ENCODE results near the gene TMEM215.

The TMEM215 gene

DNA sequence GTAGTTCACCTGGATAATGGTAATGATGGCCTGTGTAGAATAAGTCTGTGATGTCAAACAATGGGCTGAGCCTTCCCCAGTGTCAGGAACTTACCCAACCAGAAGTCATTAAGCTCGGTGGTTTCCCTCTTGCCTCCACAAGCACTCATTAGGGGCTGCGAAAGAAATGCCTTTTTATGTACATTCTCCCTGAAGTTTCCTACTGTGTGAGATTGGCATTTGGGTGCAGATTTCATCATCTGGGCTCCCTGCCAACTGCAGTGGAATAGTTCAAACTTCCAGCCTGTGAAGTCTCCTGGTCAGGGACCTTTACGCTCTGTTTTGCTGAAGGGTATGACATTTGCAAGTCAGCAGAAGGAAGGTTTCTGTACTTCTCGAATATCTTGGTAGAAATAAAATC is 41.6 kb upstream of the TMEM215 start:
- H3K9me3 ChIP-seq (ENCODE audit: control insufficient read depth, low read length): no peaks in the 10 kb centered on the region
- H2AK5ac ChIP-seq (ENCODE audit: low read length, severe bottlenecking): no peak overlapping the region
- no peaks in the 10 kb centered on the region for H3K27me3 ChIP-seq (ENCODE audit: control insufficient read depth in 1 of 2, insufficient read depth in 1 of 2, low read length in 2 of 2)
- H2BK12ac ChIP-seq (ENCODE audit: low read length in 2 of 2): no peak overlapping the region
- no peak overlapping the region for H4K8ac ChIP-seq (ENCODE audit: low read length)
- no peak overlapping the region for H3K4me2 ChIP-seq (ENCODE audit: low read length, poor library complexity, severe bottlenecking)
- 71% methylated on average over 4 of the region's 4 CpGs for WGBS
- H3K18ac ChIP-seq (ENCODE audit: low read depth in 1 of 2, low read length in 2 of 2): no peak overlapping the region
- no peak overlapping the region for H4K91ac ChIP-seq (ENCODE audit: low read length)
- DNase-seq: no peak
- no peak overlapping the region for H3K4ac ChIP-seq (ENCODE audit: low read depth in 1 of 2, low read length in 2 of 2)
- H3K79me1 ChIP-seq (replicated peaks; ENCODE audit: low read length, poor library complexity, severe bottlenecking): no peaks in the 10 kb centered on the region
- no peaks in the 10 kb centered on the region for H3K4me1 ChIP-seq (ENCODE audit: control insufficient read depth, insufficient read depth, low read depth, low read length)
- H3K9ac ChIP-seq (ENCODE audit: low read length): no peak overlapping the region
- H3K4me3 ChIP-seq (ENCODE audit: insufficient read depth in 1 of 2, low read depth in 1 of 2, low read length in 2 of 2): no peak overlapping the region
- H2BK15ac ChIP-seq (ENCODE audit: low read depth, poor library complexity, severe bottlenecking): no peak overlapping the region
- no peak overlapping the region for H2BK5ac ChIP-seq (ENCODE audit: low read depth, low read length, poor library complexity, severe bottlenecking)
- H3K23ac ChIP-seq (ENCODE audit: low read length in 2 of 2): no peak overlapping the region
- H2AFZ ChIP-seq (ENCODE audit: low read depth, low read length): no peak overlapping the region
- no peaks in the 10 kb centered on the region for H3K36me3 ChIP-seq (ENCODE audit: control insufficient read depth in 1 of 2, insufficient read depth in 2 of 2, low read depth in 1 of 2, low read length in 2 of 2)
- H3K27ac ChIP-seq (ENCODE audit: low read length, poor library complexity, severe bottlenecking): no peak overlapping the region
- H3K14ac ChIP-seq (ENCODE audit: low read length in 2 of 2): no peak overlapping the region
- H2BK120ac ChIP-seq (ENCODE audit: low read depth, low read length): no peak overlapping the region

- 75% methylated on average over 1 of the region's 2 CpGs for WGBS
These were observed 41.0 kb upstream of the TMEM215 start for GRCh38 chr9:32742296-32742695.

DNA sequence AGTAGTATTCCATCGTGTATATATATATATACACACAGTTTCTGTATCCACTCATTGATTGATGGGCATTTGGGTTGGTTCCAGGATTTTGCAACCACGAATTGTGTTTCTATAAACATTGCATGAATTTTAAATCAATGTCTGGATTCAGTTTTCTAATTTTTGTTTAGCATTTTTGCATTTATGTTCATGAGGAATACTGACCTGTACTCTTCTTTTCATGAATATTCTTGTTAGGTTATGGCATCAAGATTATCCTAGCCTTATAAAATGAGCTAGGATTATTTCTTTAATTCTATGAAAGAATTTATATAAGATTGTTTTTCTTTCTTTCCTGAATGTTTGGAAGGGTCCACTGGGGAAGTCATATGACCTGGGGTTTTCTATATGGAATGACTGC is 35.3 kb upstream of the TMEM215 start:
- Histone ChIP-seq H3K14ac (ENCODE audit: low read length in 2 of 2) (no peak overlapping the region), H2BK120ac (ENCODE audit: low read depth, low read length) (no peak overlapping the region), H3K4ac (ENCODE audit: low read depth in 1 of 2, low read length in 2 of 2) (no peak overlapping the region), H2AK5ac (ENCODE audit: low read length, severe bottlenecking) (no peak overlapping the region), H3K23ac (ENCODE audit: low read length in 2 of 2) (no peak overlapping the region), H3K36me3 (ENCODE audit: control insufficient read depth in 1 of 2, insufficient read depth in 2 of 2, low read depth in 1 of 2, low read length in 2 of 2) (no peaks in the 10 kb centered on the region), H4K91ac (ENCODE audit: low read length) (no peak overlapping the region), H3K9me3 (ENCODE audit: control insufficient read depth, low read length) (no peaks in the 10 kb centered on the region), H3K27me3 (ENCODE audit: control insufficient read depth in 1 of 2, insufficient read depth in 1 of 2, low read length in 2 of 2) (no peaks in the 10 kb centered on the region), H3K4me3 (ENCODE audit: insufficient read depth in 1 of 2, low read depth in 1 of 2, low read length in 2 of 2) (no peak overlapping the region), H2AFZ (ENCODE audit: low read depth, low read length) (no peak overlapping the region), H3K18ac (ENCODE audit: low read depth in 1 of 2, low read length in 2 of 2) (no peak overlapping the region), H2BK15ac (ENCODE audit: low read depth, poor library complexity, severe bottlenecking) (no peak overlapping the region), H3K4me2 (ENCODE audit: low read length, poor library complexity, severe bottlenecking) (no peak overlapping the region), H3K4me1 (ENCODE audit: control insufficient read depth, insufficient read depth, low read depth, low read length) (no peaks in the 10 kb centered on the region), H2BK5ac (ENCODE audit: low read depth, low read length, poor library complexity, severe bottlenecking) (no peak overlapping the region), H3K9ac (ENCODE audit: low read length) (no peak overlapping the region), H3K27ac (ENCODE audit: low read length, poor library complexity, severe bottlenecking) (no peak overlapping the region), H3K79me1 (replicated peaks; ENCODE audit: low read length, poor library complexity, severe bottlenecking) (no peaks in the 10 kb centered on the region), H4K8ac (ENCODE audit: low read length) (no peak overlapping the region), H2BK12ac (ENCODE audit: low read length in 2 of 2) (no peak overlapping the region)
- 70% methylated on average over 2 of the region's 2 CpGs for WGBS
- no peak for DNase-seq

More at GRCh38 chr9:32742296-32742695, 41.0 kb upstream of the TMEM215 start:
- H3K14ac ChIP-seq (ENCODE audit: low read length in 2 of 2): no peak overlapping the region
- H3K4ac ChIP-seq (ENCODE audit: low read depth in 1 of 2, low read length in 2 of 2): no peak overlapping the region
- no peaks in the 10 kb centered on the region for H3K36me3 ChIP-seq (ENCODE audit: control insufficient read depth in 1 of 2, insufficient read depth in 2 of 2, low read depth in 1 of 2, low read length in 2 of 2)
- no peak overlapping the region for H3K18ac ChIP-seq (ENCODE audit: low read depth in 1 of 2, low read length in 2 of 2)
- H2AFZ ChIP-seq (ENCODE audit: low read depth, low read length): no peak overlapping the region
- no peak for DNase-seq
- no peak overlapping the region for H2BK5ac ChIP-seq (ENCODE audit: low read depth, low read length, poor library complexity, severe bottlenecking)
- no peak overlapping the region for H2AK5ac ChIP-seq (ENCODE audit: low read length, severe bottlenecking)
- H3K9ac ChIP-seq (ENCODE audit: low read length): no peak overlapping the region
- no peak overlapping the region for H3K4me3 ChIP-seq (ENCODE audit: insufficient read depth in 1 of 2, low read depth in 1 of 2, low read length in 2 of 2)
- H3K4me1 ChIP-seq (ENCODE audit: control insufficient read depth, insufficient read depth, low read depth, low read length): no peaks in the 10 kb centered on the region
- no peak overlapping the region for H2BK120ac ChIP-seq (ENCODE audit: low read depth, low read length)
- no peak overlapping the region for H3K23ac ChIP-seq (ENCODE audit: low read length in 2 of 2)
- no peaks in the 10 kb centered on the region for H3K9me3 ChIP-seq (ENCODE audit: control insufficient read depth, low read length)
- no peak overlapping the region for H3K4me2 ChIP-seq (ENCODE audit: low read length, poor library complexity, severe bottlenecking)
- no peak overlapping the region for H4K8ac ChIP-seq (ENCODE audit: low read length)
- no peak overlapping the region for H2BK15ac ChIP-seq (ENCODE audit: low read depth, poor library complexity, severe bottlenecking)
- H2BK12ac ChIP-seq (ENCODE audit: low read length in 2 of 2): no peak overlapping the region
- H3K79me1 ChIP-seq (replicated peaks; ENCODE audit: low read length, poor library complexity, severe bottlenecking): no peaks in the 10 kb centered on the region
- H3K27ac ChIP-seq (ENCODE audit: low read length, poor library complexity, severe bottlenecking): no peak overlapping the region
- H3K27me3 ChIP-seq (ENCODE audit: control insufficient read depth in 1 of 2, insufficient read depth in 1 of 2, low read length in 2 of 2): no peaks in the 10 kb centered on the region
- no peak overlapping the region for H4K91ac ChIP-seq (ENCODE audit: low read length)

- Histone ChIP-seq H3K27me3 (ENCODE audit: control insufficient read depth in 1 of 2, insufficient read depth in 1 of 2, low read length in 2 of 2) (no peaks in the 10 kb centered on the region), H2BK12ac (ENCODE audit: low read length in 2 of 2) (no peak overlapping the region), H2BK15ac (ENCODE audit: low read depth, poor library complexity, severe bottlenecking) (no peak overlapping the region), H2BK5ac (ENCODE audit: low read depth, low read length, poor library complexity, severe bottlenecking) (no peak overlapping the region), H4K8ac (ENCODE audit: low read length) (no peak overlapping the region), H3K4me1 (ENCODE audit: control insufficient read depth, insufficient read depth, low read depth, low read length) (no peaks in the 10 kb centered on the region), H2AFZ (ENCODE audit: low read depth, low read length) (no peak overlapping the region), H2BK120ac (ENCODE audit: low read depth, low read length) (no peak overlapping the region), H3K36me3 (ENCODE audit: control insufficient read depth in 1 of 2, insufficient read depth in 2 of 2, low read depth in 1 of 2, low read length in 2 of 2) (no peaks in the 10 kb centered on the region), H2AK5ac (ENCODE audit: low read length, severe bottlenecking) (no peak overlapping the region), H3K23ac (ENCODE audit: low read length in 2 of 2) (no peak overlapping the region), H3K27ac (ENCODE audit: low read length, poor library complexity, severe bottlenecking) (no peak overlapping the region), H3K18ac (ENCODE audit: low read depth in 1 of 2, low read length in 2 of 2) (no peak overlapping the region), H3K9ac (ENCODE audit: low read length) (no peak overlapping the region), H3K79me1 (replicated peaks; ENCODE audit: low read length, poor library complexity, severe bottlenecking) (no peaks in the 10 kb centered on the region), H3K9me3 (ENCODE audit: control insufficient read depth, low read length) (no peaks in the 10 kb centered on the region), H4K91ac (ENCODE audit: low read length) (no peak overlapping the region), H3K4ac (ENCODE audit: low read depth in 1 of 2, low read length in 2 of 2) (no peak overlapping the region), H3K4me2 (ENCODE audit: low read length, poor library complexity, severe bottlenecking) (no peak overlapping the region), H3K14ac (ENCODE audit: low read length in 2 of 2) (no peak overlapping the region), H3K4me3 (ENCODE audit: insufficient read depth in 1 of 2, low read depth in 1 of 2, low read length in 2 of 2) (no peak overlapping the region)
- DNase-seq: no peak
- WGBS: 86% methylated on average over 22 of the region's 22 CpGs
These were observed 27.6 kb upstream of the TMEM215 start for GRCh38 chr9:32755730-32756129.
